Pancreas (tissue), 10 donors: ENCODE data around the gene KIF20B. TPM values are rescaled to one million over a fixed set of nuclear protein-coding genes. Genes with fewer than 3 reads are reported as not detected.

Experiments used
- ATAC-seq, 4 donors: fragments of 200-7000 bp; cut with Tn5 transposase; one replicate each; pipeline versions ENCODE4 v1.8.0 to v1.9.1; 2020; ENCODE audit warnings: mild to moderate bottlenecking in 4 of 4, moderate library complexity in 4 of 4
- DNase-seq, 6 donors: peaks; one replicate each; pipeline ENCODE4 v3.0.0-alpha.2; 2020
- FAIRE-seq: peaks from 2 replicates; lab custom pipeline; 2012; peaks lifted over from hg19 to GRCh38; lab: Jason Lieb, UNC
- H3K27ac ChIP-seq, 4 donors: fragments of 200-600 bp; sonication (generic); 1 replicate in 3 of 4; 2 replicates in 1 of 4; pipeline versions ENCODE4 v1.5.0 to v1.8.0; 2020
- H3K27me3 ChIP-seq, 4 donors: fragments of 200-600 bp; one replicate each; pipeline ENCODE4 v1.8.0; 2021
- H3K36me3 ChIP-seq, 3 donors: fragments of 200-600 bp; sonication (generic) in 1 of 3; one replicate each; pipeline versions ENCODE4 v1.5.0 to v1.8.0; 2020 to 2021
- H3K4me1 ChIP-seq, 3 donors: fragments of 200-600 bp; one replicate each; pipeline ENCODE4 v1.8.0; 2021
- H3K4me3 ChIP-seq, 4 donors: fragments of 200-600 bp; sonication (generic) in 2 of 4; one replicate each; pipeline versions ENCODE4 v1.5.0 to v1.8.0; 2020 to 2021
- H3K9me3 ChIP-seq, 4 donors: fragments of 200-600 bp; one replicate each; pipeline ENCODE4 v1.8.0; 2021
- WGBS, 2 donors: extraction: QIAGEN DNeasy Blood & Tissue Kit; methylation state at CpG; one replicate each; pipeline ENCODE4 v1.1.7; 2013; 5-methylcytosine and 5-hydroxymethylcytosine counted together
- intact Hi-C, 3 donors: fragments of 100-400 bp; cut with DNase I; formaldehyde crosslinking; loops; one replicate each; pipeline versions ENCODE4 v1.11.1 to v1.14.2; 2022
- polyA plus RNA-seq, 2 donors: library from polyadenylated mRNA; stranded (reverse); fragments of 200-250 nt; gene quantifications; one replicate each; pipeline ENCODE4 v1.2.3, GENCODE V29; 2013
- total RNA-seq, 6 donors: library from RNA; stranded (reverse); fragmentation: NEBNext Ultra II Directional in 4 of 6; extraction: Animal tissue kit (Norgen Biotek cat#: 25700) in 4 of 6; gene quantifications; one replicate each; pipeline versions ENCODE4 v1.2.1 to v1.2.4, GENCODE V29; 2021 to 2023
- TF ChIP-seq, protein P1 (sequence below), 4 donors: fragments of 200-600 bp; sonication (generic) in 3 of 4; IDR thresholded peaks; one replicate each; pipeline versions ENCODE4 v1.5.0 to v1.8.0; 2021; ENCODE audit warnings: antibody characterized with exemption in 4 of 4
- donor health status: healthy with polysubstance abuse.
- donor health status: DM: no; HTN: no; CAD: no; lungs with moderate emphysema.
- donor health status: DM: no; HTN: no; CAD: no.
- donor health status: control.
- donor health status: control.
- donor health status: Bipolar disorder and iron deficiency.
- donor health status: DM: yes; HTN: yes; CAD: no.
- donor health status: DM: no; HTN: no; CAD: no.
- donor health status: DM: no; HTN: no; CAD: no.
- donor health status: DM: yes; HTN: yes; CAD: no.

The KIF20B gene
- total and polyA plus RNA-seq, 8 donors, result 0.34 to 2.5 (median 1.3) TPM

DNA sequence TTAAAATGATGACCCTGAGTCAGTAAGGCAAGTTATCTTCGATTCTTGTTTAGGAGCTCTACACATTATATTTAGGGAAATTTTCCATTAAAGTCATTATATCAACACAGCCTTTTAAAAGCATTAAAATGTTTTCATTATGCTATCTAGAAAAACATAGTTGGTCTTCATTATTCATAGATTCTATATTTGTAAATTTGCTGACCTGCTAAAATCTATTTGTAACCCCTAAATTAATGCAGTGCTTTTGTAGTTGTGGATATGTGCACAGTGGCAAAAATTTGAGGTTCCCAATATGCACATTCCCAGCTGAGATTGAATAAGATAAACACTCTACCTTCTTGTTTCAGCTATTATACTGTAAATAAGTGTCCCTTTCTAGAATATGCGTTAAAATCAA, 81.1 kb downstream of the KIF20B start:
- Histone ChIP-seq H3K9me3 (no peaks in the 10 kb centered on the region), H3K4me1 (no peaks in the 10 kb centered on the region), H3K27ac (no peak overlapping the region), H3K27me3 (no peaks in the 10 kb centered on the region), H3K4me3 (no peak overlapping the region), H3K36me3 (no peaks in the 10 kb centered on the region)
- TF ChIP-seq, protein P1, sequence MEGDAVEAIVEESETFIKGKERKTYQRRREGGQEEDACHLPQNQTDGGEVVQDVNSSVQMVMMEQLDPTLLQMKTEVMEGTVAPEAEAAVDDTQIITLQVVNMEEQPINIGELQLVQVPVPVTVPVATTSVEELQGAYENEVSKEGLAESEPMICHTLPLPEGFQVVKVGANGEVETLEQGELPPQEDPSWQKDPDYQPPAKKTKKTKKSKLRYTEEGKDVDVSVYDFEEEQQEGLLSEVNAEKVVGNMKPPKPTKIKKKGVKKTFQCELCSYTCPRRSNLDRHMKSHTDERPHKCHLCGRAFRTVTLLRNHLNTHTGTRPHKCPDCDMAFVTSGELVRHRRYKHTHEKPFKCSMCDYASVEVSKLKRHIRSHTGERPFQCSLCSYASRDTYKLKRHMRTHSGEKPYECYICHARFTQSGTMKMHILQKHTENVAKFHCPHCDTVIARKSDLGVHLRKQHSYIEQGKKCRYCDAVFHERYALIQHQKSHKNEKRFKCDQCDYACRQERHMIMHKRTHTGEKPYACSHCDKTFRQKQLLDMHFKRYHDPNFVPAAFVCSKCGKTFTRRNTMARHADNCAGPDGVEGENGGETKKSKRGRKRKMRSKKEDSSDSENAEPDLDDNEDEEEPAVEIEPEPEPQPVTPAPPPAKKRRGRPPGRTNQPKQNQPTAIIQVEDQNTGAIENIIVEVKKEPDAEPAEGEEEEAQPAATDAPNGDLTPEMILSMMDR (IDR thresholded peaks at IDR 0.05), result no peak
- intact Hi-C loops, result no loop called here
- no peak for FAIRE-seq
- ATAC-seq, result no peak
- no peak for DNase-seq
- 96 to 98% methylated on average over 2 of the region's 2 CpGs for WGBS, 2 donors

- Histone ChIP-seq H3K9me3 (no peaks in the 10 kb centered on the region), H3K36me3 (no peaks in the 10 kb centered on the region), H3K27ac (no peak overlapping the region), H3K4me3 (no peak overlapping the region), H3K27me3 (no peaks in the 10 kb centered on the region), H3K4me1 (no peaks in the 10 kb centered on the region)
- ATAC-seq, result no peak
- intact Hi-C loops, result no loop called here
- FAIRE-seq, result no peak
- DNase-seq, result no peak
- TF ChIP-seq, protein P1 (IDR thresholded peaks at IDR 0.05), result no peak
Observed at GRCh38 chr10:89783406-89783805, 82.0 kb downstream of the KIF20B start.

GRCh38 chr10:89785095-89785494, 83.7 kb downstream of the KIF20B start:
- 97% methylated on average over 3 of the region's 3 CpGs for WGBS, 2 donors
- H3K4me3 ChIP-seq, result no peak overlapping the region
- FAIRE-seq, result no peak

DNA sequence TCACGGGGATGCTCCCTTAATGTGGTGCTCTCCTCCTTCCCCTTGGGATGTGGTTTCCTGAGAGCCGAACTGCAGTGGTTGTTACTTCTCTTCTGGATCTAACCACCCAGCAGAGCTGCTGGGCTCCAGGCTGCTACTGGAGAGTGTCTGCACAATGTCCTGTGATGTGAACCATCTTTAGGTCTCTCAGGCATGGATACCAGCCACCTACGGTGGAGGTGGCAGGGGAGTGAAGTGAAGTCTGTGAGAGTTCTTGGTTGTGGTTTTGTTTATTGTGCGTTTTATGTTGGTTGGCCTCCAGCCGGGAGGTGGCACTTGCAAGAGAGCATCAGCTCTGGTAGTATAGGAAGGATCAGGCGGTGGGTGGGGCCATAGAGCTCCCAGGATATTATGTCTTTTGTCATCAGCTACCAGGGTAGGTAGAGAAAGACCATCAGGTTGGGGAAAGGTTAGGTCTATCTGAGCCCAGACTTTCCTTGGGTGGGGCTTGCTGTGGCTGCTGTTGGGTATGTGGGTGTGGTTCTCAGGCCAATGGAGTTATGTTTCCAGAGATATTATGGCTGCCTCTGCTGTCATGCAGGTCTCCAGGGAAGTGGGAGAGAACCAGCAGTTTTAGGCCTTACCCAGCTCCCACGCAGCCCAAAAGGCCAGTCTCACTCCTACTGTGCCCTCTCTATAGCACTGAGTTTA, 87.9 kb downstream of the KIF20B start:
- H3K4me3 ChIP-seq, result no peak overlapping the region
- 80 to 90% methylated on average over 7 of the region's 7 CpGs for WGBS, 2 donors
- ATAC-seq, result no peak
- FAIRE-seq, result no peak
- H3K9me3 ChIP-seq, result no peaks in the 10 kb centered on the region
- no peaks in the 10 kb centered on the region for H3K4me1 ChIP-seq
- no peaks in the 10 kb centered on the region for H3K36me3 ChIP-seq
- TF ChIP-seq, protein P1 (IDR thresholded peaks at IDR 0.05), result no peak
- no peak for DNase-seq
- intact Hi-C loops, result no loop called here
- H3K27me3 ChIP-seq, result no peaks in the 10 kb centered on the region
- no peak overlapping the region for H3K27ac ChIP-seq

More at GRCh38 chr10:89785095-89785494, 83.7 kb downstream of the KIF20B start:
- H3K27me3 ChIP-seq, result no peaks in the 10 kb centered on the region
- no peaks in the 10 kb centered on the region for H3K36me3 ChIP-seq
- H3K9me3 ChIP-seq, result no peaks in the 10 kb centered on the region
- ATAC-seq (no peak), DNase-seq (no peak)
- intact Hi-C loops, result no loop called here
- no peaks in the 10 kb centered on the region for H3K4me1 ChIP-seq
- H3K27ac ChIP-seq, result no peak overlapping the region
- TF ChIP-seq, protein P1 (IDR thresholded peaks at IDR 0.05), result no peak

GRCh38 chr10:89792187-89792586, 90.8 kb downstream of the KIF20B start:
- no peak overlapping the region for H3K27ac ChIP-seq
- DNase-seq (no peak), ATAC-seq (no peak), FAIRE-seq (no peak)
- no peak overlapping the region for H3K4me3 ChIP-seq
- H3K9me3 ChIP-seq, result no peaks in the 10 kb centered on the region
- H3K36me3 ChIP-seq, result no peaks in the 10 kb centered on the region
- TF ChIP-seq, protein P1 (IDR thresholded peaks at IDR 0.05), result no peak
- 65 to 66% methylated on average over 2 of the region's 2 CpGs for WGBS, 2 donors
- H3K27me3 ChIP-seq, result no peaks in the 10 kb centered on the region
- intact Hi-C loops, result loop anchor here in 1 of 3 donors (10.0 kb wide), 1 partner anchor 993 kb away; no protein-coding TSS in a partner anchor
- H3K4me1 ChIP-seq, result no peaks in the 10 kb centered on the region
